Glomerular visceral epithelial cell (primary cell): Measurements from ENCODE around the gene UQCC2.

Source experiments
- DNase-seq: peaks from one replicate; pipeline ENCODE4 v3.0.0-alpha.2; 2016; ENCODE audit errors: extremely low spot score

UQCC2 gene

GRCh38 chr6:33676416-33677142 is 34.9 kb downstream of the UQCC2 start:
- DNase-seq: no peak

- no peak for DNase-seq
Observed at GRCh38 chr6:33675968-33676367, 35.5 kb downstream of the UQCC2 start.

- no peak for DNase-seq
Observed at GRCh38 chr6:33673851-33674250, 37.6 kb downstream of the UQCC2 start.

- peak; percentile 92 for DNase-seq
Observed at GRCh38 chr6:33672808-33673207, 38.7 kb downstream of the UQCC2 start.

GRCh38 chr6:33671744-33672072 is 39.8 kb downstream of the UQCC2 start:
- no peak for DNase-seq

GRCh38 chr6:33670971-33671743 is 40.3 kb downstream of the UQCC2 start:
- DNase-seq: no peak

GRCh38 chr6:33670086-33670660 is 41.3 kb downstream of the UQCC2 start:
- no peak for DNase-seq

- no peak for DNase-seq
Observed at GRCh38 chr6:33668914-33669313, 42.6 kb downstream of the UQCC2 start.

- DNase-seq: no peak
Observed at GRCh38 chr6:33668328-33668727, 43.2 kb downstream of the UQCC2 start.

- no peak for DNase-seq
Observed at GRCh38 chr6:33667776-33668175, 43.7 kb downstream of the UQCC2 start.

GRCh38 chr6:33667072-33667471 is 44.4 kb downstream of the UQCC2 start:
- no peak for DNase-seq

- no peak for DNase-seq
Observed at GRCh38 chr6:33665957-33666356, 45.5 kb downstream of the UQCC2 start.

- DNase-seq: no peak
Observed at GRCh38 chr6:33664506-33665057, 46.9 kb downstream of the UQCC2 start.

- no peak for DNase-seq
Observed at GRCh38 chr6:33663727-33664449, 47.6 kb downstream of the UQCC2 start.

GRCh38 chr6:33663028-33663427 is 48.5 kb downstream of the UQCC2 start:
- no peak for DNase-seq

GRCh38 chr6:33662318-33662717 is 49.2 kb downstream of the UQCC2 start:
- DNase-seq: no peak

GRCh38 chr6:33661106-33661838 is 50.2 kb downstream of the UQCC2 start:
- no peak for DNase-seq

GRCh38 chr6:33659986-33660385 is 51.5 kb downstream of the UQCC2 start:
- no peak for DNase-seq

- no peak for DNase-seq
Observed at GRCh38 chr6:33658982-33659689, 52.4 kb downstream of the UQCC2 start.

- no peak for DNase-seq
Observed at GRCh38 chr6:33656844-33657243, 54.7 kb downstream of the UQCC2 start.
